B cell (primary cell): ENCODE measurements around the gene HECTD3. TPM values are rescaled to one million over a fixed set of nuclear protein-coding genes. Genes with fewer than 3 reads are reported as not detected.

ENCODE experiments used
- ATAC-seq: fragments of 200-7000 bp; cut with Tn5 transposase; one replicate; pipeline ENCODE4 v1.10.0; 2021; ENCODE audit warnings: low read depth, mild to moderate bottlenecking, moderate number of reproducible peaks, moderate library complexity
- CTCF ChIA-PET: fragments of 350-600 bp; sonication (Branson Sonifier 250); formaldehyde crosslinking; loops from one replicate; lab custom pipeline; 2021; ENCODE audit warnings: antibody characterized with exemption, inconsistent platforms; lab: Charles Lee
- POLR2A ChIA-PET: fragments of 350-600 bp; sonication (Branson Sonifier 250); formaldehyde crosslinking; loops from one replicate; lab custom pipeline; 2021; ENCODE audit warnings: antibody characterized with exemption; lab: Charles Lee
- DNase-seq: peaks from one replicate; pipeline ENCODE4 v3.0.0; 2013
- H2AFZ ChIP-seq: 2 replicates; pipeline ENCODE4 v1.6.1; 2012; ENCODE audit warnings: mild to moderate bottlenecking, low read depth, low read length; ENCODE audit not compliant: insufficient read depth, poor library complexity, severe bottlenecking
- H3K27ac ChIP-seq, 2 donors: 1 replicate in 1 of 2; 2 replicates in 1 of 2; pipeline ENCODE4 v1.5.1; 2012 to 2013; ENCODE audit warnings: low read length in 2 of 2, mild to moderate bottlenecking in 2 of 2, moderate library complexity in 1 of 2
- H3K27me3 ChIP-seq, 4 experiments: fragments of 200-600 bp in 1 of 4; sonication (generic) in 1 of 4; replicated peaks in 1 of 4; 1 replicate in 2 of 4; 2 replicates in 2 of 4; pipeline versions ENCODE4 v1.6.1 to v1.7.0; 2013 to 2016; ENCODE audit warnings: low read length in 3 of 4, mild to moderate bottlenecking in 2 of 4, mixed read lengths in 1 of 4, moderate library complexity in 1 of 4; ENCODE audit not compliant: insufficient read depth in 4 of 4, control insufficient read depth in 3 of 4; ENCODE audit errors: control extremely low read depth in 1 of 4
- H3K36me3 ChIP-seq, 2 experiments: replicated peaks in 1 of 2; 1 replicate in 1 of 2; 2 replicates in 1 of 2; pipeline versions ENCODE4 v1.6.1 to v1.7.1; 2013; ENCODE audit warnings: low read length in 1 of 2; ENCODE audit not compliant: insufficient read depth in 2 of 2, control insufficient read depth in 1 of 2; ENCODE audit errors: control extremely low read depth in 1 of 2, extremely low read depth in 1 of 2
- H3K4me1 ChIP-seq, 2 donors: fragments of 200-600 bp in 1 of 2; sonication (generic) in 1 of 2; 1 replicate in 1 of 2; 2 replicates in 1 of 2; pipeline versions ENCODE4 v1.5.1 to v1.6.1; 2013 to 2017; ENCODE audit warnings: low read length in 2 of 2; ENCODE audit not compliant: control insufficient read depth in 2 of 2, insufficient read depth in 2 of 2
- H3K4me2 ChIP-seq: replicated peaks from 2 replicates; pipeline ENCODE3; 2012; ENCODE audit warnings: mild to moderate bottlenecking, low read depth, low read length; ENCODE audit not compliant: poor library complexity, severe bottlenecking
- H3K4me3 ChIP-seq, 5 experiments: fragments of 200-600 bp in 1 of 5; sonication (generic) in 1 of 5; 1 replicate in 3 of 5; 2 replicates in 2 of 5; pipeline versions ENCODE4 v1.5.1 to v1.7.0; 2011 to 2016; ENCODE audit warnings: low read length in 4 of 5, mild to moderate bottlenecking in 4 of 5, low read depth in 2 of 5, control low read depth in 1 of 5, moderate library complexity in 1 of 5; ENCODE audit not compliant: insufficient read depth in 1 of 5; ENCODE audit errors: control extremely low read depth in 1 of 5, extremely low read depth in 1 of 5
- H3K79me2 ChIP-seq: fragments of 200-600 bp; sonication (generic); one replicate; pipeline ENCODE4 v1.6.0; 2016; ENCODE audit warnings: low read length; ENCODE audit not compliant: control insufficient read depth, insufficient read depth
- H3K9ac ChIP-seq: fragments of 200-600 bp; sonication (generic); 2 replicates; pipeline ENCODE4 v1.6.1; 2017; ENCODE audit warnings: mild to moderate bottlenecking, low read length, moderate library complexity
- H3K9me3 ChIP-seq, 3 donors: one replicate each; pipeline versions ENCODE4 v1.6.1 to v1.7.1; 2013; ENCODE audit warnings: low read length in 2 of 3; ENCODE audit not compliant: control insufficient read depth in 2 of 3, insufficient read depth in 1 of 3; ENCODE audit errors: control extremely low read depth in 1 of 3
- H4K20me1 ChIP-seq: 2 replicates; pipeline ENCODE4 v1.6.0; 2012; ENCODE audit warnings: mild to moderate bottlenecking, low read length; ENCODE audit not compliant: insufficient read depth, control insufficient read depth, poor library complexity, severe bottlenecking
- H3K27ac Mint-ChIP-seq: one replicate; pipeline ENCODE4 v1.8.0; 2021; ENCODE audit warnings: mixed read lengths
- H3K27me3 Mint-ChIP-seq: one replicate; pipeline ENCODE4 v1.8.0; 2021; ENCODE audit warnings: mixed read lengths
- H3K4me1 Mint-ChIP-seq: one replicate; pipeline ENCODE4 v1.8.0; 2021; ENCODE audit warnings: mixed read lengths
- H3K4me3 Mint-ChIP-seq: one replicate; pipeline ENCODE4 v1.8.0; 2021; ENCODE audit warnings: mixed read lengths
- H3K9me3 Mint-ChIP-seq: one replicate; pipeline ENCODE4 v1.8.0; 2022; ENCODE audit warnings: mixed read lengths; ENCODE audit not compliant: insufficient read depth
- EZH2 ChIP-seq: IDR thresholded peaks from 2 replicates; pipeline ENCODE4 v1.6.1; 2012; ENCODE audit warnings: borderline replicate concordance, low read depth, mild to moderate bottlenecking, moderate library complexity, low read length; ENCODE audit not compliant: insufficient read depth, poor library complexity, severe bottlenecking
- WGBS: methylation state at CpG from one replicate; pipeline ENCODE4 v1.1.5; 2013; ENCODE audit warnings: missing lambda C conversion rate; ENCODE audit not compliant: insufficient coverage; 5-methylcytosine and 5-hydroxymethylcytosine counted together
- intact Hi-C: fragments of 100-400 bp; cut with micrococcal nuclease; formaldehyde crosslinking; loops from one replicate; pipeline ENCODE4 v1.10.0; 2022
- polyA plus RNA-seq: library from polyadenylated mRNA; depleted of rRNA; stranded (reverse); fragments of >200 nt; gene quantifications from 2 replicates; pipeline ENCODE4 v1.2.3, GENCODE V29; 2012
- total RNA-seq, 2 donors: library from RNA; stranded (reverse); fragments of 120-200 nt in 1 of 2; gene quantifications; 1 replicate in 1 of 2; 2 replicates in 1 of 2; pipeline versions ENCODE4 v1.2.3 to v1.2.4, GENCODE V29; 2013 to 2022
- TF ChIP-seq, protein P1 (sequence below): fragments of 200-600 bp; IDR thresholded peaks from one replicate; pipeline ENCODE4 v1.8.0; 2022; ENCODE audit warnings: antibody characterized with exemption, mild to moderate bottlenecking

HECTD3 gene
- total and polyA plus RNA-seq, 2 donors (not counting 1 experiment from before 2014, with no cell fraction given) = 44.5 to 66.8 TPM

DNA sequence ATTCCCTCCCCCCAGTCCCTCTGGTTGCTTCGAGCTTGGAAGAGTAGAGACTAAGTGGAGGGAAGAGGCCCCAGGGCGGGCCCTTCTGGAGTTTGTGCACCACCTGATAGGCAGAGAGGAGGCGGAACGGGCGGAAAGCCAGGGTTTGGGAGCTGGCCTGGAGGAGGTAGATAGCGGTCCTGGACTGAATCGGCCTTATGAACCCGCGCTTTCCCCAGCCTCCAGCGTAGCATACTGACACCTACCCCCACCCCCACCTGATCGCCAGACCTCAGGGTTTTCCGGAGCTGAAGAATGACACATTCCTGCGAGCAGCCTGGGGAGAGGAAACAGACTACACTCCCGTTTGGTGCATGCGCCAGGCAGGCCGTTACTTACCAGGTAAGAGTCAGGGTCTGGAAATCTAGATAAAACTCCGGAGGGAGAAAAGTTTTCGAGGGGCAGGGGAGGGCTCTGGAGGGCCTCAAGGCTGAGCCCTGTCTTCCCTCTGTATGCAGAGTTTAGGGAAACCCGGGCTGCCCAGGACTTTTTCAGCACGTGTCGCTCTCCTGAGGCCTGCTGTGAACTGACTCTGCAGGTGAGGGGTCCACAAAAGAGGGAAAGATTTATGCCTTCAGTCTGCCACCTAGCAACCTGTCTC is 1.6 kb upstream of the HECTD3 start:
- Histone ChIP-seq H3K4me3 (peak overlapping the region in 4 of 5 experiments; percentile 59 to 89 (median 80)), H3K4me2 (peak overlapping the region; percentile 99), H3K4me1 (peaks cover 31 to 42% of the 10 kb centered on the region in 2 donors), H3K9me3 (no peaks in the 10 kb centered on the region), H3K9ac (peak overlapping the region; percentile 85), H3K79me2 (peaks cover 37% of the 10 kb centered on the region), H3K27me3 (no peaks in the 10 kb centered on the region), H3K27ac (peak overlapping the region; percentile 66 to 79), H2AFZ (peak overlapping the region; percentile 86), H4K20me1 (peaks cover 14% of the 10 kb centered on the region), H3K36me3 (peaks cover 2 to 37% of the 10 kb centered on the region in 2 experiments)
- ChIA-PET CTCF (interaction anchor here (0.7 to 11.9 kb wide), 24 partner anchors 15 to 570 kb away, joined by 3 to 388 read pairs (median 8); partner anchors contain the start of genes CCDC163, EIF2B3, MMACHC and PLK3), POLR2A (interaction anchor here (0.6 to 4.9 kb wide), 10 partner anchors 26 to 570 kb away, joined by 3 to 59 read pairs (median 7); partner anchors contain the start of genes BEST4, EIF2B3, MUTYH and PLK3)
- DNase-seq (peak; percentile 46), ATAC-seq (no peak)
- Mint-ChIP-seq H3K4me1 (peaks cover 43% of the 10 kb centered on the region), H3K27me3 (no peaks in the 10 kb centered on the region), H3K27ac (peak overlapping the region; percentile 89), H3K9me3 (no peaks in the 10 kb centered on the region), H3K4me3 (peak overlapping the region; percentile 91)
- TF ChIP-seq, protein P1, sequence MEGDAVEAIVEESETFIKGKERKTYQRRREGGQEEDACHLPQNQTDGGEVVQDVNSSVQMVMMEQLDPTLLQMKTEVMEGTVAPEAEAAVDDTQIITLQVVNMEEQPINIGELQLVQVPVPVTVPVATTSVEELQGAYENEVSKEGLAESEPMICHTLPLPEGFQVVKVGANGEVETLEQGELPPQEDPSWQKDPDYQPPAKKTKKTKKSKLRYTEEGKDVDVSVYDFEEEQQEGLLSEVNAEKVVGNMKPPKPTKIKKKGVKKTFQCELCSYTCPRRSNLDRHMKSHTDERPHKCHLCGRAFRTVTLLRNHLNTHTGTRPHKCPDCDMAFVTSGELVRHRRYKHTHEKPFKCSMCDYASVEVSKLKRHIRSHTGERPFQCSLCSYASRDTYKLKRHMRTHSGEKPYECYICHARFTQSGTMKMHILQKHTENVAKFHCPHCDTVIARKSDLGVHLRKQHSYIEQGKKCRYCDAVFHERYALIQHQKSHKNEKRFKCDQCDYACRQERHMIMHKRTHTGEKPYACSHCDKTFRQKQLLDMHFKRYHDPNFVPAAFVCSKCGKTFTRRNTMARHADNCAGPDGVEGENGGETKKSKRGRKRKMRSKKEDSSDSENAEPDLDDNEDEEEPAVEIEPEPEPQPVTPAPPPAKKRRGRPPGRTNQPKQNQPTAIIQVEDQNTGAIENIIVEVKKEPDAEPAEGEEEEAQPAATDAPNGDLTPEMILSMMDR = no peak
- no peak for TF ChIP-seq EZH2
- 7% methylated on average over 12 of the region's 21 CpGs for WGBS
- intact Hi-C loops = loop anchor here (1.0 to 5.0 kb wide), 11 partner anchors 26 to 380 kb away; partner anchors contain the start of genes EIF2B3, KIF2C, MUTYH and PLK3
